Glutamatergic neuron (in vitro differentiated cells): ENCODE data around the gene NOL11. TPM values are rescaled to one million over a fixed set of nuclear protein-coding genes. Genes with fewer than 3 reads are reported as not detected.

Experiments used
- DNase-seq: peaks from one replicate; pipeline ENCODE4 v3.0.0; 2022
- H3K27ac Mint-ChIP-seq: one replicate; pipeline ENCODE4 v1.8.0; 2020; ENCODE audit warnings: mild to moderate bottlenecking, mixed read lengths, inconsistent platforms; ENCODE audit not compliant: unreplicated experiment
- H3K27me3 Mint-ChIP-seq: one replicate; pipeline ENCODE4 v1.8.0; 2020; ENCODE audit warnings: mild to moderate bottlenecking, moderate library complexity, mixed read lengths, inconsistent platforms; ENCODE audit not compliant: unreplicated experiment
- H3K36me3 Mint-ChIP-seq: one replicate; pipeline ENCODE4 v1.8.0; 2020; ENCODE audit warnings: mild to moderate bottlenecking, mixed read lengths, inconsistent platforms; ENCODE audit not compliant: unreplicated experiment
- H3K4me1 Mint-ChIP-seq: one replicate; pipeline ENCODE4 v1.8.0; 2020; ENCODE audit warnings: mild to moderate bottlenecking, low read depth, mixed read lengths, inconsistent platforms; ENCODE audit not compliant: unreplicated experiment
- H3K4me3 Mint-ChIP-seq: one replicate; pipeline ENCODE4 v1.8.0; 2020; ENCODE audit warnings: mild to moderate bottlenecking, mixed read lengths, inconsistent platforms; ENCODE audit not compliant: unreplicated experiment
- H3K9me3 Mint-ChIP-seq: one replicate; pipeline ENCODE4 v1.8.0; 2020; ENCODE audit warnings: mild to moderate bottlenecking, moderate library complexity, mixed read lengths, inconsistent platforms; ENCODE audit not compliant: unreplicated experiment
- total RNA-seq: library from RNA; stranded (reverse); fragmentation: NEBNext Ultra II Directional; extraction: Animal tissue kit (Norgen Biotek cat#: 25700); gene quantifications from one replicate; pipeline ENCODE4 v1.2.1, GENCODE V29; 2021; ENCODE audit not compliant: unreplicated experiment
- TF ChIP-seq, protein P1 (sequence below): fragments of 200-600 bp; sonication (generic); IDR thresholded peaks from one replicate; pipeline ENCODE4 v1.5.0; 2021; ENCODE audit not compliant: partially characterized antibody, unreplicated experiment

The NOL11 gene
- total RNA-seq, 1 donor from 2014 or later, result 40.6 TPM

- no peak overlapping the region for H3K4me3 Mint-ChIP-seq
- no peaks in the 10 kb centered on the region for H3K36me3 Mint-ChIP-seq
- H3K27ac Mint-ChIP-seq, result no peak overlapping the region
- H3K9me3 Mint-ChIP-seq, result peaks cover 1% of the 10 kb centered on the region
- no peak for DNase-seq
- no peaks in the 10 kb centered on the region for H3K27me3 Mint-ChIP-seq
- TF ChIP-seq, protein P1, sequence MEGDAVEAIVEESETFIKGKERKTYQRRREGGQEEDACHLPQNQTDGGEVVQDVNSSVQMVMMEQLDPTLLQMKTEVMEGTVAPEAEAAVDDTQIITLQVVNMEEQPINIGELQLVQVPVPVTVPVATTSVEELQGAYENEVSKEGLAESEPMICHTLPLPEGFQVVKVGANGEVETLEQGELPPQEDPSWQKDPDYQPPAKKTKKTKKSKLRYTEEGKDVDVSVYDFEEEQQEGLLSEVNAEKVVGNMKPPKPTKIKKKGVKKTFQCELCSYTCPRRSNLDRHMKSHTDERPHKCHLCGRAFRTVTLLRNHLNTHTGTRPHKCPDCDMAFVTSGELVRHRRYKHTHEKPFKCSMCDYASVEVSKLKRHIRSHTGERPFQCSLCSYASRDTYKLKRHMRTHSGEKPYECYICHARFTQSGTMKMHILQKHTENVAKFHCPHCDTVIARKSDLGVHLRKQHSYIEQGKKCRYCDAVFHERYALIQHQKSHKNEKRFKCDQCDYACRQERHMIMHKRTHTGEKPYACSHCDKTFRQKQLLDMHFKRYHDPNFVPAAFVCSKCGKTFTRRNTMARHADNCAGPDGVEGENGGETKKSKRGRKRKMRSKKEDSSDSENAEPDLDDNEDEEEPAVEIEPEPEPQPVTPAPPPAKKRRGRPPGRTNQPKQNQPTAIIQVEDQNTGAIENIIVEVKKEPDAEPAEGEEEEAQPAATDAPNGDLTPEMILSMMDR, result no peak
- H3K4me1 Mint-ChIP-seq, result peaks cover 9% of the 10 kb centered on the region
Measured at GRCh38 chr17:67676305-67676704, 41.4 kb upstream of the NOL11 start.

DNA sequence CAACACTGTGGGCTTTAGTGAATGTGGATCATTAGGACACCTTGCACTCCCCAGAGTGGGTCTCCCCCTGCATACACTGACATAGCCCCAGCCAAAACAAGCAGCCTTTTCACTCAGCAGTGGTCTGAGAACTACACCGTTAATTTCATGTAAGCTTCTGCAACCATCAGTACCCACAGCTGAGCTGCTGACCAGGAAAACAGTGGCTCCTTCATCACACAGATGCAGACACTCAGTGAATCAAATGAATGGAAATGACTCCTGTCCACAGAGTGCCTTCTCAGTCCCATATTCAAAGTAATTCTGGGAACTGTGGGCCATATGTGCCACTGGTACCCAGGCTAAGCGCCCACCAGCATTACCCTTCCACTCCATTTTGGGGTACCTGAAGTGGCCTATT is 39.3 kb upstream of the NOL11 start:
- peaks cover 3% of the 10 kb centered on the region for H3K27me3 Mint-ChIP-seq
- DNase-seq, result no peak
- peaks cover under 1% of the 10 kb centered on the region for H3K9me3 Mint-ChIP-seq
- peaks cover 12% of the 10 kb centered on the region for H3K4me1 Mint-ChIP-seq
- H3K27ac Mint-ChIP-seq, result no peak overlapping the region
- no peak overlapping the region for H3K4me3 Mint-ChIP-seq
- TF ChIP-seq, protein P1, result no peak
- no peaks in the 10 kb centered on the region for H3K36me3 Mint-ChIP-seq

DNA sequence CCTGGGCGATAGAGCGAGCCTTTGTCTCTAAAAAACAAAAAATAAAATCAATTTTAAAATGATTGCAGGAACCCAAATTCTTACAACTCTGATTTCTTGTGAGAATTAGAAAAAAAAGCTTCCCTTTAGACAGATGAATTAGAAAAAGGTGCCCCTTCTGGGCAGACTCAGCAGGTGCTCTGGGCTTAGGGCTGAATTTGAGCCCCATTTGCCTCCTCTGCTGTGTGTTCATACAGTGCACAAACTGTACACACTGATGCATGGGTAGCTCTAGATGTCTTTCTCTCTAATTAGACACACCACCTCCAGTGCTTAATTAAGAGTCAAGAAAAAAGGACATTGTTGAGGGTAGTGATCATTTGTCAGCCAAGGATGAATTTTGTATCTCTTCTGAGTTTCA is 38.5 kb upstream of the NOL11 start:
- no peaks in the 10 kb centered on the region for H3K9me3 Mint-ChIP-seq
- no peaks in the 10 kb centered on the region for H3K36me3 Mint-ChIP-seq
- peaks cover 3% of the 10 kb centered on the region for H3K27me3 Mint-ChIP-seq
- no peak overlapping the region for H3K27ac Mint-ChIP-seq
- no peak for DNase-seq
- TF ChIP-seq, protein P1, result no peak
- H3K4me1 Mint-ChIP-seq, result peaks cover 12% of the 10 kb centered on the region
- no peak overlapping the region for H3K4me3 Mint-ChIP-seq

DNA sequence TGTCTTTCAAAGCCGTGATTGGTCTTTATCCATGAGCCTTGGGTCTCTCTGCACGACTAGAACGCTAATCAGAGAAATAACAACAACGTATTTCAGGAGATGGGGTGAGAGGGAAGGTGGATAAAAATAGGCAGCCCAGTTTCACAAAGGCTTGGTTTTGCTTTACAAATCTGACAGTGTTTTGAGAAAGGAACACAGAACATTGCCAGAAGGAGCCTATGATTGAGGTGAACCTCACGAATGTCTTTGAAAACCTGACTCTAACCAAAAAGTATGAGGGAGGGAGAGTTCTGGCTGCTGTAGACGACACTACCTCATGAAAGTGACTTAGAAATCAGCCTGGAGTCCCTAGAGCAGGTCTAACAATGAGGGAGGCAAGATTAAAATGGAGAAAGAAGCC is 38.0 kb upstream of the NOL11 start:
- peaks cover 12% of the 10 kb centered on the region for H3K4me1 Mint-ChIP-seq
- H3K27me3 Mint-ChIP-seq, result peaks cover 3% of the 10 kb centered on the region
- H3K9me3 Mint-ChIP-seq, result no peaks in the 10 kb centered on the region
- TF ChIP-seq, protein P1, result no peak
- H3K36me3 Mint-ChIP-seq, result no peaks in the 10 kb centered on the region
- DNase-seq, result no peak
- H3K4me3 Mint-ChIP-seq, result no peak overlapping the region
- no peak overlapping the region for H3K27ac Mint-ChIP-seq

DNA sequence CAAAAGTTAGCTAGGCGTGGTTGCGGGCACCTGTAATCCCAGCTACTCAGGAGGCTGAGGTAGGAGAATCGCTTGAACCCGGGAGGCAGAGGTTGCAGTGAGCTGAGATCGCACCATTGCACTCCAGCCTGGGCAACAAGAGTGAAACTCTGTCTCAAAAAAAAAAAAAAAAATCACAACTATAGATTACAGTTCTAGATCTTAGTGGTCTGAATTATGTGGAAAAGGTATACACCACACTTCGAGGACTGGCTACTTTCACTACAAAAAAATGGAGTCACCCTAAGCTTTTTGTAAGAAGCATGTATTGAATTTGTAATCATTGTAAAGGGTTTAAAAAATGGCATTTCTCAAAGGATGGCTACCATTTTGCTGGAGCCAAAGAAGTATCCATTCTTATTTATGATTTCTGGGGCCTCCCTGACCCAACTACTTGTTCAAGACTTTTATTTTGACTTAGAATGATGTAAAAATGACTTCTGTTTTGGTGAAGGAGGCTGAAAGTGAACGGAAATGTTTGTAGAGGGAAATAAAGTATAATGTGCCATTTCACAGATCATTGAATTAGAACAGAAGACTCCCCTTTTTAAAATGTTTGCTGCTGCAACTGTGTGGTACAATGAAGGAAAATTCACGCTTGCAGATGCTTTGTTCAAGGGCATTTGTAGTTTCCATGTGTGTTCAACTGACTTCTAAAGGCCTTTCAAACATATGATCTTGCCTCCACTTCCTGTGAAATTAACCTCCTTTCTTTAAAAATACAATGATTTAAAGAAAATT is 37.1 kb upstream of the NOL11 start:
- no peak for DNase-seq
- TF ChIP-seq, protein P1, result no peak
- Mint-ChIP-seq H3K9me3 (no peaks in the 10 kb centered on the region), H3K27ac (no peak overlapping the region), H3K27me3 (peaks cover 3% of the 10 kb centered on the region), H3K36me3 (no peaks in the 10 kb centered on the region), H3K4me1 (peaks cover 12% of the 10 kb centered on the region), H3K4me3 (no peak overlapping the region)
